ENCODE data around the gene ABHD2. TPM values are rescaled to one million over a fixed set of nuclear protein-coding genes. Genes with fewer than 3 reads are reported as not detected.

The ABHD2 gene
- polyA plus RNA-seq, 3 donors, result 30.8 to 67.1 (median 37.3) TPM

- no peaks in the 10 kb centered on the region for H3K9me3 ChIP-seq (replicated peaks in 1 of 2; ENCODE audit: control insufficient read depth in 1 of 2, insufficient read depth in 1 of 2, low read length in 2 of 2)
- H3K36me3 Mint-ChIP-seq, result peaks cover 45 to 46% of the 10 kb centered on the region in 2 donors
- no peak overlapping the region for H3K4me2 ChIP-seq (replicated peaks; ENCODE audit: extremely low read depth, low read length, poor library complexity, severe bottlenecking)
- intact Hi-C loops (cut with micrococcal nuclease), result no loop called here
- no peak overlapping the region for H3K9ac ChIP-seq (ENCODE audit: insufficient read depth, low read length, poor library complexity, severe bottlenecking)
- peaks cover 29 to 32% of the 10 kb centered on the region in 2 donors for H3K36me3 ChIP-seq (replicated peaks in 1 of 2; ENCODE audit: control insufficient read depth in 1 of 2, insufficient read depth in 2 of 2, low read length in 2 of 2)
- no peak overlapping the region for H3K4me3 Mint-ChIP-seq
- peaks cover 17 to 25% of the 10 kb centered on the region in 2 donors for H3K4me1 ChIP-seq (ENCODE audit: control insufficient read depth in 1 of 2, insufficient read depth in 2 of 2, low read length in 2 of 2)
- DNase-seq, result no peak
- peaks cover 27% of the 10 kb centered on the region for H4K20me1 ChIP-seq (ENCODE audit: insufficient read depth, low read length)
- H3K9me3 Mint-ChIP-seq, result no peaks in the 10 kb centered on the region
- no peaks in the 10 kb centered on the region for H3K27me3 Mint-ChIP-seq (ENCODE audit: low read depth in 3 of 3)
- 95% methylated on average over 6 of the region's 7 CpGs for WGBS (ENCODE audit: insufficient coverage)
- no peak overlapping the region for H3K4me3 ChIP-seq (replicated peaks in 1 of 3; ENCODE audit: low read depth in 2 of 3, low read length in 3 of 3)
- H3K4me1 Mint-ChIP-seq, result peaks cover 30% of the 10 kb centered on the region
- H3K27me3 ChIP-seq (ENCODE audit: control insufficient read depth in 2 of 2, insufficient read depth in 2 of 2, low read length in 2 of 2), result no peaks in the 10 kb centered on the region
- H3K27ac ChIP-seq (ENCODE audit: low read depth in 1 of 2, low read length in 2 of 2), result peak overlapping the region in 1 of 2 donors; percentile 10
- peak overlapping the region; percentile 17 to 84 (median 72) for H3K27ac Mint-ChIP-seq
- no peak for TF ChIP-seq CTCF (IDR thresholded peaks at IDR 0.05)
- H2AFZ ChIP-seq (ENCODE audit: insufficient read depth, low read depth, low read length, poor library complexity, severe bottlenecking), result no peak overlapping the region
- H3K79me2 ChIP-seq (ENCODE audit: insufficient read depth, low read length), result peaks cover 51% of the 10 kb centered on the region
These were observed 61.3 kb downstream of the ABHD2 start for GRCh38 chr15:89149501-89150101.

GRCh38 chr15:89150287-89150686 lies 62.0 kb downstream of the ABHD2 start:
- H3K27ac Mint-ChIP-seq, result peak overlapping the region in 3 of 7 donors; percentile 50 to 75 (median 56)
- peaks cover 0 to under 1% (median 0%) of the 10 kb centered on the region in 3 donors for H3K27me3 Mint-ChIP-seq (ENCODE audit: low read depth in 3 of 3)

More at GRCh38 chr15:89150287-89150686, 62.0 kb downstream of the ABHD2 start:
- intact Hi-C loops (cut with micrococcal nuclease), result no loop called here
- Mint-ChIP-seq H3K36me3 (peaks cover 44 to 46% of the 10 kb centered on the region in 2 donors), H3K4me3 (no peak overlapping the region), H3K9me3 (no peaks in the 10 kb centered on the region), H3K4me1 (peaks cover 23% of the 10 kb centered on the region)
- Histone ChIP-seq H2AFZ (ENCODE audit: insufficient read depth, low read depth, low read length, poor library complexity, severe bottlenecking) (no peak overlapping the region), H4K20me1 (ENCODE audit: insufficient read depth, low read length) (peaks cover 30% of the 10 kb centered on the region), H3K4me3 (replicated peaks in 1 of 3; ENCODE audit: low read depth in 2 of 3, low read length in 3 of 3) (no peak overlapping the region), H3K36me3 (replicated peaks in 1 of 2; ENCODE audit: control insufficient read depth in 1 of 2, insufficient read depth in 2 of 2, low read length in 2 of 2) (peaks cover 36 to 39% of the 10 kb centered on the region in 2 donors), H3K9me3 (replicated peaks in 1 of 2; ENCODE audit: control insufficient read depth in 1 of 2, insufficient read depth in 1 of 2, low read length in 2 of 2) (no peaks in the 10 kb centered on the region), H3K79me2 (ENCODE audit: insufficient read depth, low read length) (peaks cover 48% of the 10 kb centered on the region), H3K4me1 (ENCODE audit: control insufficient read depth in 1 of 2, insufficient read depth in 2 of 2, low read length in 2 of 2) (peaks cover 10 to 18% of the 10 kb centered on the region in 2 donors), H3K4me2 (replicated peaks; ENCODE audit: extremely low read depth, low read length, poor library complexity, severe bottlenecking) (no peak overlapping the region), H3K27me3 (ENCODE audit: control insufficient read depth in 2 of 2, insufficient read depth in 2 of 2, low read length in 2 of 2) (no peaks in the 10 kb centered on the region), H3K27ac (ENCODE audit: low read depth in 1 of 2, low read length in 2 of 2) (no peak overlapping the region), H3K9ac (ENCODE audit: insufficient read depth, low read length, poor library complexity, severe bottlenecking) (no peak overlapping the region)
- DNase-seq, result no peak
- TF ChIP-seq CTCF (IDR thresholded peaks at IDR 0.05), result no peak
- no CpG with 5 or more reads among the region's 3 CpGs for WGBS (ENCODE audit: insufficient coverage)
